ENCODE results near the gene PLEKHA6.
"Not testable (repeated sequence)": the region's sequence is repeated elsewhere in the genome, so short reads cannot be mapped to it uniquely, and the experiment has no call there.

PLEKHA6 gene

GRCh38 chr1:204338997-204339396, 20.7 kb downstream of the PLEKHA6 start:
- DNase-seq (ENCODE audit: extremely low read depth in 1 of 2, low read depth in 1 of 2) = no peak

- DNase-seq (ENCODE audit: extremely low read depth in 1 of 2, low read depth in 1 of 2) = no peak
Observed at GRCh38 chr1:204338360-204338759, 21.4 kb downstream of the PLEKHA6 start.

- DNase-seq (ENCODE audit: extremely low read depth in 1 of 2, low read depth in 1 of 2) = no peak
Observed at GRCh38 chr1:204337583-204337982, 22.1 kb downstream of the PLEKHA6 start.

DNA sequence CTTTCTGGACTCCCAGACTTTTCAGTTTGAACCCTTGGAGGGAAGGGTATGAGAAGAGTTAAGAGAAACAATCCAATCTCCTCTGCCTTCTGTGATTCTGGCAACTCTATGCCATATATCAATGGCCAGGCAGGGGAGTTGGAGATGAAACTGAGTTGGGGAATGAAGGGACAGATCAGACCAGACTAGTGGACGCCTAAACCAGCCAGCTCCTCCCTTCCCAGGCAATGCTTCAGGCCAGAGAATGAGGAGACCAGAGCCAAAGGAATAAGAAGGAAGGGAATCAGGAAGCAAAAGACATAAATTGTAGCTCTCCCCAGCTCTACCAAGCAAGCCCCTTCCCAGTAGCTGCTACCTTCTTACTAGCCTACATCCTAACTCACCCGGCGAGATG, 22.7 kb downstream of the PLEKHA6 start:
- DNase-seq (ENCODE audit: extremely low read depth in 1 of 2, low read depth in 1 of 2) = no peak

DNA sequence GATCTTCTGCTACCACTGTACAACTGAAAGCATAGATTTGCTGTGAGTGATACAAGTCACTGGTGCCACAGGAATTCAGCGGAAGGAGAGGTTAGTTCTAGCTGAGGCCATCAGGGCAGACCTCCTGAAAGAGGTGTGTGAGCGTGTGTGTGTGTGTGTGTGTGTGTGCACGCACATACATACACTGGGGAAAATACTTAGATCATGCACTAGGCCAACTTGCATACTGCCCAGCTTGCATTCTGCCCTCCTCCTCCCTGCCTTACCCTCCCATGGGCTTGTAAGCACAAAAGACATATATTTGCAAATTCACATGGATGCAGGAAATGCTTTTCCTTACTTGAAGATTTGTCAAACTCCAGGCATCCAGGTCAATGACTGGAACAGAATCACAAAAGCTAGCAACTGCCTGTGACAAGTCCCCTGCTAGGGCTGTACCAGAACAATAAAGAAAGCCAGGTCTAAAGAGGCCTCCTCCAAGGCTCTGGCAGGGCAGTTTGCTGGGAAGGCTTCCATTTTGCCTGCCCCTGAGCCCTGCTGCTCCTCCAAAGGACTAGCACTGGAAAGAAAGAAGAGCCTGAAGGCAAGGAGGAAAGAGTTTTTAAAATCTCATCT, 23.2 kb downstream of the PLEKHA6 start:
- DNase-seq (ENCODE audit: extremely low read depth in 1 of 2, low read depth in 1 of 2) = no peak

- no peak for DNase-seq (ENCODE audit: extremely low read depth in 1 of 2, low read depth in 1 of 2)
Observed at GRCh38 chr1:204335533-204335932, 24.2 kb downstream of the PLEKHA6 start.

DNA sequence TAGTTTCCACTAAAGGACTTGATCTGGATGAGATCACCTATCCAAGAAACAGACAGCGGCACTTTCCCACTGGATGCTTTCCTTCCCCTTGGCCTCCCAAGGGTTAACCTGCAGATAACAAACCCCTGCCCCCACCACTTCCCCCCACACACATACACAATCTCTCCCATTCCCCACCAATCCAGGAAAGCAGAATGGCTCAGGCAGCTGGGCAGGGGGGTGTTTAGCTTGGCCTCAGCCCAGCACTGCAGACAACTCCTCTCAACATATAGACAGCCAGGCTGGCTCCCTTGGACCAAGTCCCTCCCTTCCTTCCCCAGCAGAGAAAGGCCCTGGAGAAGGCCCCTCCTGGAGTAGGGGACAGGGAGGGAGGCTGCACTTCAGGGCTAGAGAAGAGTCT, 24.6 kb downstream of the PLEKHA6 start:
- DNase-seq (ENCODE audit: extremely low read depth in 1 of 2, low read depth in 1 of 2) = no peak

- no peak for DNase-seq (ENCODE audit: extremely low read depth in 1 of 2, low read depth in 1 of 2)
Observed at GRCh38 chr1:204334455-204334854, 25.3 kb downstream of the PLEKHA6 start.

DNA sequence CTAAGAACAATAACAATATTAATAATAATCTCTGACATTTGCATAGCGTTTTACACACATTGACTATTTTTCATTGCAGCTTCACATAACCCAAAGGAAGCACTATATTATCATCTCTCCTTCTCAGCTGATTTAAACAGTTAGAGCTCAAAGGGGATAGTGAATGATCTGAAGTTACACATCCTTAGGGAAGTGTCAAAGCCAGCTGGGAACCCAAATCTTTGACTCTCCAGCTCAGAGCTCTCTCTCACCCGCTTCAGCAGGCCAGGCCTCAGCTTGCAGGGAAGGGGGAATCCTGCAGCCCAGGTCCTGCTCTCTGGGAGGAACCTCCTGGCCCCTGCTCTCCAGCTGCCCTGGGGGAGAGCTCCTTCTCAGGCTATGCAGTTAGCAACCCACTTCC, 26.3 kb downstream of the PLEKHA6 start:
- DNase-seq (ENCODE audit: extremely low read depth in 1 of 2, low read depth in 1 of 2) = no peak

- no peak for DNase-seq (ENCODE audit: extremely low read depth in 1 of 2, low read depth in 1 of 2)
Observed at GRCh38 chr1:204331847-204332487, 27.8 kb downstream of the PLEKHA6 start.

DNA sequence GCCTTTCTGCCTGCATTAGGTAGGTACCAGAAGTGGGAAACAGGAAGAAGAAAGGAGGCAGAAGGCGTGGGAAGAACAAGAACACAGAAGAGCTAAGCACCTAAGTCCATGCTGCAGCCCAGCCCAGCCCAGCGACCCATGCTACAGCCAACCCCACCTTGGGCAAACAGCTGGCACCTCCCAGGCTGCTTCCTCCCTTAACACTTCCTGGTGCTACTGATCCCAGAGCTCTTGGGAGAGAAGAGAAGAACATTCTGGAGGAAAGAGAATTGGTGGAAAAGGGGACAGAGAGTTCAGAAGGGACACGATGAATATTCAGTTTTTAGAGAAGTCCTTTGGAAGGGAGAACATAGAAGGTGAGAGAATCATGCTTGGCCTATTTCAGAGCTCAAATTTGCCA, 28.5 kb downstream of the PLEKHA6 start:
- DNase-seq (ENCODE audit: extremely low read depth in 1 of 2, low read depth in 1 of 2) = no peak

- not testable (repeated sequence) for DNase-seq (ENCODE audit: extremely low read depth in 1 of 2, low read depth in 1 of 2)
Observed at GRCh38 chr1:204327870-204328269, 31.9 kb downstream of the PLEKHA6 start.

DNA sequence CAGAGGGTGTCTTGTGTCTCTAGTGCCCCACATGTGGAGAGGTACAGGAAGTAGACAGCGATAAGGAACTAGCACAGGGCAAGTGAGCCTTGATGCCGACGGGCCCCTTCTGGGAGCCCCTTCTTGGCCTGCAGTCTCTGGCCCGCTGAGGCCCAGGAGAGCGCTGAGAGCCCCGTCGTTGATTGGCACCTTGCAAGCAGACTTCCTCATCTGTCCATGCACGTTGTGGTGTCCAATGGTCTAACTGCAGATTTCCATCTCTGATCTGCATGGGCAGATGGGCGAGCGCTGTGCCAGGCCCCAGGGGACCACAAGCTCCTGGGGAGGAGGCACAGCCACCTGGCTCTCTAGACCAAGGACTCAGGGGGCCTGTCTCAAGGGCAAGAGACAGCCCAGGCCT, 32.4 kb downstream of the PLEKHA6 start:
- DNase-seq (ENCODE audit: extremely low read depth in 1 of 2, low read depth in 1 of 2) = no peak

GRCh38 chr1:204326771-204327300, 32.9 kb downstream of the PLEKHA6 start:
- no peak for DNase-seq (ENCODE audit: extremely low read depth in 1 of 2, low read depth in 1 of 2)

DNA sequence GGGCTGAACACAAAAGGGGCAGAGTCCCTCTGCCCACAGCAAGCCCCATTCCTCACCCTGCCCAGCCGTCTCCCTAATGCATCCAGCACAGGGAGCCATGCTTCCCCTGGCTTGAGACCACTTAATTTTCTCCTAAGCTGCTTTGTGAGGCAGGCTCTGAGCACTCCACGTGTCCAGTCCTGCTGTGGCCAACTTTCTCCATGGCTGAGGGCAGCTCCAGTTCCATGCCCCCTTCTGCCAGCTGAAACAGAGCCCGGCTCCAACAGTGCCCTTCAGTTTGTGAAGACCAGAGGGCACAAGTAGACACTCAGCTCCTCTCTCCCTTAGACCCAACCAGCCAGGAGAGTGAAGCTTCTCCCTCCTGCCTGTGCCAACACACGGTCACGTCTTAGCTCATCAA, 33.8 kb downstream of the PLEKHA6 start:
- DNase-seq (ENCODE audit: extremely low read depth in 1 of 2, low read depth in 1 of 2) = no peak

GRCh38 chr1:204323887-204324286, 35.8 kb downstream of the PLEKHA6 start:
- DNase-seq (ENCODE audit: extremely low read depth in 1 of 2, low read depth in 1 of 2) = no peak

- no peak for DNase-seq (ENCODE audit: extremely low read depth in 1 of 2, low read depth in 1 of 2)
Observed at GRCh38 chr1:204322339-204322868, 37.3 kb downstream of the PLEKHA6 start.

DNA sequence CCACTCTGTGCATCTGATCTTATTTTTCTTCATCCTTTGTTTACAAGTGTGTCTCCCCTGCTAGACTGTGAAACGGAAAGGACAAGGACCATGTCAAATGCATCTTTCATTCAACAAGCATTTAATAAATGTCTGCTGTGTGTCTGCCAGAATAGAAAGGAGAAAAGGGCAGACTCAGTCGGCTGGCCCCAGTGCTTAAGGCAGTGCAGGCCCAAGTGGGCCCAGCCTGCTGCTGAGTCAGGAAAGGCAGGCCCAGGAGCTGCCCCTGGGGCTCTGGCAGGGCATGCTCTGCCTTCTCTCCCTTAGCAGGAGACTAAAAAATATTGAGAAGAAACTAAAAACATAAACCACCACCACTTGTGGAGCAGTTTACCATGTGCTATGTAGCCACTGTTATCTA, 38.1 kb downstream of the PLEKHA6 start:
- DNase-seq (ENCODE audit: extremely low read depth in 1 of 2, low read depth in 1 of 2) = no peak

GRCh38 chr1:204321051-204321450, 38.7 kb downstream of the PLEKHA6 start:
- no peak for DNase-seq (ENCODE audit: extremely low read depth in 1 of 2, low read depth in 1 of 2)

- no peak for DNase-seq (ENCODE audit: extremely low read depth in 1 of 2, low read depth in 1 of 2)
Observed at GRCh38 chr1:204320382-204320804, 39.3 kb downstream of the PLEKHA6 start.

- no peak for DNase-seq (ENCODE audit: extremely low read depth in 1 of 2, low read depth in 1 of 2)
Observed at GRCh38 chr1:204319462-204319861, 40.3 kb downstream of the PLEKHA6 start.

DNA sequence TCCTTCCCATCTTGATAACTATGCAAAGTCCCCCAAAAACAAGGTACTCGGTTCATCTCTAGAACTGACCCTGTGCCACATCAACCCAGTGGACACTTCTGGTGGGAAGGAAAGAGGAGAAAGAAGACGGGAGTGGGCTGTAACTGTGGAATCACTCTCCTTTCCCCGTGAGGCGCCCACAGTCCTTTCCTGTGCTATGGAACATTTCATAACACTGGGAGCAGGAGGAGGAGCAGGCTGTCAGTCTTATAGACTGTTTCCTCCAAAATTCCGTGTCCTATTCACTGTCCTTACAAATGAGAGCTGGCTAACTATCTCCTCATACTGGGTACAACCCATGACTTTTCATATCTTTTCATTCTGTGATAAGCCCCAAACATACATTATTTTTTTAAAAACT, 40.7 kb downstream of the PLEKHA6 start:
- DNase-seq (ENCODE audit: extremely low read depth in 1 of 2, low read depth in 1 of 2) = no peak

Data from activated CD8-positive, alpha-beta memory T cell treated with anti-CD3 and anti-CD28 coated beads for 1 hour (primary cell).